Endothelial cell of umbilical vein (primary cell): Measurements from ENCODE around the gene PEX5L. TPM values are rescaled to one million over a fixed set of nuclear protein-coding genes. Genes with fewer than 3 reads are reported as not detected.

Source experiments
- BruUV-seq: library from RNA; stranded (reverse); fragments of 400-500 nt; replicated peaks from 2 replicates; lab custom pipeline; 2021; lab: Mats Ljungman, UMichigan
- CTCF ChIA-PET: fragments of 300-600, 350-600 bp; sonication (Branson Sonifier 250); formaldehyde crosslinking; loops from one replicate; lab custom pipeline; 2021; ENCODE audit warnings: antibody characterized with exemption, inconsistent platforms; lab: Charles Lee
- POLR2A ChIA-PET: fragments of 300-600, 350-600 bp; sonication (Branson Sonifier 250); formaldehyde crosslinking; loops from one replicate; lab custom pipeline; 2021; ENCODE audit warnings: antibody characterized with exemption, inconsistent platforms; lab: Charles Lee
- DNase-seq: peaks from one replicate; pipeline ENCODE4 v3.0.0-alpha.2; 2011; ENCODE audit warnings: low read depth, low spot score
- FAIRE-seq: peaks from 2 replicates; lab custom pipeline; 2011; peaks lifted over from hg19 to GRCh38; lab: Jason Lieb, UNC
- H2AFZ ChIP-seq: 2 replicates; pipeline ENCODE4 v1.6.0; 2012; ENCODE audit warnings: low read depth, low read length, control low read depth, inconsistent platforms
- H3K27ac ChIP-seq: 2 replicates; pipeline ENCODE4 v1.5.1; 2011; ENCODE audit warnings: low read depth, mild to moderate bottlenecking, control low read depth, low read length, moderate library complexity; ENCODE audit not compliant: insufficient read depth
- H3K27me3 ChIP-seq, 2 experiments: 2 replicates each; pipeline versions ENCODE4 v1.6.0 to v1.6.1; 2011; ENCODE audit warnings: low read length in 2 of 2, mixed read lengths in 1 of 2; ENCODE audit not compliant: control insufficient read depth in 2 of 2, insufficient read depth in 2 of 2
- H3K36me3 ChIP-seq, 2 experiments: 2 replicates in 1 of 2; 3 replicates in 1 of 2; pipeline ENCODE4 v1.5.1; 2011; ENCODE audit warnings: low read length in 2 of 2, mild to moderate bottlenecking in 1 of 2, moderate library complexity in 1 of 2; ENCODE audit not compliant: control insufficient read depth in 2 of 2, insufficient read depth in 2 of 2; ENCODE audit errors: extremely low read depth in 1 of 2
- H3K4me1 ChIP-seq: 3 replicates; pipeline ENCODE4 v1.5.1; 2011; ENCODE audit warnings: mild to moderate bottlenecking, low read length; ENCODE audit not compliant: control insufficient read depth, insufficient read depth; ENCODE audit errors: extremely low read depth
- H3K4me2 ChIP-seq: 2 replicates; pipeline ENCODE4 v1.6.1; 2011; ENCODE audit warnings: low read length, control low read depth, mixed read lengths; ENCODE audit not compliant: insufficient read depth
- H3K4me3 ChIP-seq, 3 experiments: fragments of 200-600 bp in 1 of 3; sonication (generic), shearing (Covaris generic) in 1 of 3; replicated peaks in 1 of 3; 2 replicates each; pipeline ENCODE4 v1.5.1; 2011 to 2016; ENCODE audit warnings: control low read depth in 3 of 3, low read length in 3 of 3, mild to moderate bottlenecking in 2 of 3, inconsistent platforms in 1 of 3, low read depth in 1 of 3, moderate library complexity in 1 of 3; ENCODE audit not compliant: insufficient read depth in 1 of 3
- H3K79me2 ChIP-seq: 2 replicates; pipeline ENCODE4 v1.6.0; 2012; ENCODE audit warnings: low read length, inconsistent platforms; ENCODE audit not compliant: control insufficient read depth, insufficient read depth
- H3K9ac ChIP-seq: replicated peaks from 2 replicates; pipeline ENCODE3; 2011; ENCODE audit warnings: low read length, control low read depth; ENCODE audit not compliant: insufficient read depth; ENCODE audit errors: extremely low read depth
- H3K9me1 ChIP-seq: replicated peaks from 3 replicates; pipeline ENCODE4 v1.6.0; 2011; ENCODE audit warnings: mild to moderate bottlenecking, low read length; ENCODE audit not compliant: control insufficient read depth, insufficient read depth; ENCODE audit errors: extremely low read depth
- H3K9me3 ChIP-seq: replicated peaks from 2 replicates; pipeline ENCODE4 v1.5.1; 2012; ENCODE audit warnings: low read length, inconsistent platforms; ENCODE audit not compliant: control insufficient read depth, insufficient read depth
- H4K20me1 ChIP-seq: replicated peaks from 2 replicates; pipeline ENCODE3; 2011; ENCODE audit warnings: mild to moderate bottlenecking, low read length; ENCODE audit not compliant: control insufficient read depth, insufficient read depth; ENCODE audit errors: extremely low read depth
- CTCF ChIP-seq, 2 donors: IDR thresholded peaks; 1 replicate in 1 of 2; 2 replicates in 1 of 2; pipeline ENCODE4 v1.5.1; 2011; ENCODE audit warnings: low read length in 2 of 2, mild to moderate bottlenecking in 2 of 2, moderate library complexity in 2 of 2, control low read depth in 1 of 2, inconsistent platforms in 1 of 2, low read depth in 1 of 2; ENCODE audit not compliant: insufficient read depth in 1 of 2; ENCODE audit errors: extremely low read depth in 1 of 2
- EZH2 ChIP-seq: IDR thresholded peaks from 2 replicates; pipeline ENCODE4 v1.6.1; 2012; ENCODE audit warnings: borderline replicate concordance, low read depth, mild to moderate bottlenecking, moderate library complexity, low read length, inconsistent platforms; ENCODE audit not compliant: severe bottlenecking
- FOS ChIP-seq: IDR thresholded peaks from 2 replicates; pipeline ENCODE4 v1.6.1; 2011; ENCODE audit warnings: mild to moderate bottlenecking, low read length, moderate library complexity, borderline replicate concordance; ENCODE audit not compliant: insufficient read depth
- GATA2 ChIP-seq: IDR thresholded peaks from 2 replicates; pipeline ENCODE4 v1.7.0; 2011; ENCODE audit warnings: low read depth, mild to moderate bottlenecking, moderate library complexity, mixed read lengths, low read length; ENCODE audit not compliant: insufficient read length, insufficient read depth
- JUN ChIP-seq: IDR thresholded peaks from 2 replicates; pipeline ENCODE4 v1.6.1; 2011; ENCODE audit warnings: borderline replicate concordance, low read depth; ENCODE audit not compliant: insufficient read length, insufficient read depth
- MAX ChIP-seq: IDR thresholded peaks from 2 replicates; pipeline ENCODE4 v1.6.1; 2011; ENCODE audit not compliant: insufficient read depth, insufficient read length
- MYC ChIP-seq: IDR thresholded peaks from one replicate; pipeline ENCODE4 v1.6.1; 2011; ENCODE audit warnings: mild to moderate bottlenecking, low read depth, low read length
- POLR2A ChIP-seq: IDR thresholded peaks from 2 replicates; pipeline ENCODE4 v1.6.1; 2012; ENCODE audit warnings: low read depth, mild to moderate bottlenecking, control low read depth, low read length
- POLR2AphosphoS5 ChIP-seq: IDR thresholded peaks from 2 replicates; pipeline ENCODE4 v1.6.1; 2012; ENCODE audit warnings: low read depth, mild to moderate bottlenecking, control low read depth, low read length, moderate library complexity; ENCODE audit not compliant: insufficient read depth
- dilution Hi-C: fragments of 300-500 bp; cut with MboI; formaldehyde crosslinking; loops from one replicate; pipeline ENCODE4 v1.15.0; 2019; ENCODE audit warnings: low sequenced_read_pairs; ENCODE audit not compliant: extremely low pct_ligation_motif_present
- intact Hi-C: fragments of 100-400 bp; cut with micrococcal nuclease; formaldehyde crosslinking; loops from one replicate; pipeline ENCODE4 v1.10.0; 2022
- polyA plus RNA-seq, 4 experiments: library from polyadenylated mRNA; depleted of rRNA in 3 of 4; stranded (reverse) in 3 of 4; unstranded in 1 of 4; fragments of >200 nt; gene quantifications; 2 replicates each; pipeline versions ENCODE4 v1.2.1 to v1.2.3, GENCODE V29; 2011 to 2012; ENCODE audit warnings: missing spikeins in 1 of 4
- total RNA-seq: library from RNA; stranded (reverse); gene quantifications from 2 replicates; pipeline ENCODE4 v1.2.3, GENCODE V29; 2021

Gene PEX5L
- total and polyA plus RNA-seq, 2 donors (not counting 3 experiments of a cell fraction or from before 2014, with no cell fraction given), result not detected

- no TSS peak for BruUV-seq
- no peak overlapping the region for H2AFZ ChIP-seq
- DNase-seq (no peak), FAIRE-seq (no peak)
- H3K4me1 ChIP-seq, result no peaks in the 10 kb centered on the region
- intact Hi-C loops (no loop called here), dilution Hi-C loops (no loop called here)
- POLR2A ChIA-PET, result no interaction called here
- no peaks in the 10 kb centered on the region for H3K36me3 ChIP-seq
- no peaks in the 10 kb centered on the region for H3K79me2 ChIP-seq
- H4K20me1 ChIP-seq, result no peaks in the 10 kb centered on the region
- CTCF ChIA-PET, result interaction anchor here (1.1 kb wide), 1 partner anchor 13 kb away, joined by 3 read pairs; no protein-coding TSS in a partner anchor
- no peak overlapping the region for H3K4me3 ChIP-seq
- no peaks in the 10 kb centered on the region for H3K9me3 ChIP-seq
- H3K27me3 ChIP-seq, result no peaks in the 10 kb centered on the region
- TF ChIP-seq GATA2 (no peak), MYC (no peak), POLR2A (no peak), MAX (no peak), FOS (no peak), CTCF (IDR thresholded peaks at IDR 0.05; ENCODE audit: extremely low read depth in 1 of 2, insufficient read depth in 1 of 2, low read depth in 1 of 2, low read length in 2 of 2) (no peak), POLR2AphosphoS5 (no peak), JUN (no peak), EZH2 (no peak)
- H3K9me1 ChIP-seq, result no peaks in the 10 kb centered on the region
- no peak overlapping the region for H3K27ac ChIP-seq
- no peak overlapping the region for H3K9ac ChIP-seq
- H3K4me2 ChIP-seq, result no peak overlapping the region
Measured at GRCh38 chr3:179807588-179807987, 229.1 kb downstream of the PEX5L start.
